GM08714 (cell line): ENCODE data around the gene S100A13.
"Not testable (repeated sequence)": the region's sequence is repeated elsewhere in the genome, so short reads cannot be mapped to it uniquely, and the experiment has no call there.

Experiments
- H3K4me3 ChIP-seq: fragments of 200-500 bp; sonication (Bioruptor generic); 2 replicates; pipeline ENCODE4 v1.5.1; 2014; ENCODE audit warnings: mild to moderate bottlenecking, low read length, inconsistent platforms
- ZNF274 ChIP-seq: IDR thresholded peaks from 2 replicates; pipeline ENCODE4 v1.6.1; 2012; ENCODE audit warnings: mild to moderate bottlenecking, low read depth, low read length

The S100A13 gene

DNA sequence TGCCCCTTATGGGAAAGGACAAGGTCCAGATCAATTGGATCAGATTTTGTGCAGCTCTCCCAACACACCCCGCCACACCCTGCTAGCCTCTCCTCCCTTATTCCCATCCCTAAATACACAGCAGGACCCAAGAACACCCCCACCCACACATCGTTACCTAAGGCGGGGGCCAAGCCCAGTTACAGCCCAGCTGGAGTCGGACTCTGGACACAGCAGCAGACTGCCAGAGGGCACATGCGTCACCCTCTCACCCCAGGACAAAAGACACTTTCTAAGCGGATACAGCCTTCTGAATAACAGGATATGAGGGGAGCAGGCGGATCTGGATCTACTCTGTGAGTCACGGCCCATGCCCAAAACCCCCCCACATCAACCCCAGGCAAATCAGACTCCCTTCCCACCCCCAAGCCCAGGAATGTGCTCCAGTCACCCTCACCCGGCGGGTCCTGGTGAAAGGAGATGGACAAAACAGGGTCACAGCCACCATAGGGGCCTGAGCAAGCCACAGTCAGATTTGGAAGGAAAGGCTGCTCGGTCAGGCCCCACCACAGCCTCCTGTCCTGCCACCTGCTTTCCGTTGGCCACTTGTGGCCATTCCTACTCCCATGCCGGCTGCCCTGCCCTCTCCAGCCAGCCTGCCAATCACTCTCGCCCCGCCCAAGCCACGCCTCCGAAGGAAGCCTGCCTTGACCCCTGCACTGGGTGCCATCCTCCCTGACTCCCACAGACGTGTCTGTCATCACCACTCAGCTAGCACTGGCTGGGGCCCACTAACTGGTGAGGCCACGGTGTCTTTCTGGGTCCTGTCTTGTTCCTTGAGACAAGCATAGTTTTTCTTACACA, 18.3 kb downstream of the S100A13 start:
- H3K4me3 ChIP-seq: no peak overlapping the region
- no peak for TF ChIP-seq ZNF274

DNA sequence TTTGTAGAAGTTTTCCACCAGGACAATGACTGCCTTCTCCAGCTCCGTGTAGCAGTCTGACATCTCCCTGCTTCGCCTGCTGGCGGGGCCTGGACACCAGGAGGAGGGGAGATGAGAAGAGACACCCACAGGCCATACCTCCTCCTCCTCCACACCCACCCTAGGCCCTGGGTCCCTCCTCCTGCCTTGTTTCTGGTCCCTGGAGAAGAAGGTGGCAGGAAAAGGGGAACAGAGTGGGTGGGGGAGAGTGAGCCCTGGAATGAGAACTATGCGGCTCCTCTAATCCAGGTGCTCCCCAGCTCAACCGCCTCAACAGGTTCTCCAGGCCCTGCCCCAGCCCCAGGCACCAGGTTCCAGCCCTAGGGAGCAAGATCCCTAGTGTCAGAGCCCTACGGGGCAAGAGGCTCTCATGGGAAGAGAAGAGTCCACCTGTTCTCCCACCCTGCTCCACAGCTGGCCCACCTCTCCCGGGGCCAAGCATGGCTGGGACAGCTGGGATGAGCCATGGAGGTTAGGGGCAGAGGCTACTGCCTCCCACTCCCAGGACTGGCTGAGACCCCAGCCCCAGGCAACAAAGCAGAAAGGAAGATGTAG, 19.1 kb downstream of the S100A13 start:
- H3K4me3 ChIP-seq: no peak overlapping the region
- TF ChIP-seq ZNF274: no peak

DNA sequence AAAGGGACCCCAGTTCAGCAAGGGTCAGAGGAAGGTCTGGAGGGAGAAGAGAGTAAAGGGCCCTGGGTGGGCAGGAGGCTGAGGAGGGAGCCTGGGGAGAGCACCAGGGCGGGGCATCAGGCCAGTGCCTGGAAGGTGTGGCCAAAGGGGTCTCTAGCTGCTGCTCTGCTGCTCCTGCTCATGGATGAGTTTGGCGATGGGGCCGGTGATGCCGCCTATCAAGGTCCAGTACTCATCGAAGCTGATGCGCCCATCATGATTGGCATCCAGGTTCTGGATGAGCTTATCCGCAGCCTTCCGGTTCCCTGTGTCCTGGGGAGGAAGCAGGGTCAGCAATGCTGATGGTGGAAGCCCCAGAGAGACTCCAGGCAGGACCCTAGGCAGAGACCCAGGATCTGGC, 19.9 kb downstream of the S100A13 start:
- no peak for TF ChIP-seq ZNF274
- no peak overlapping the region for H3K4me3 ChIP-seq

DNA sequence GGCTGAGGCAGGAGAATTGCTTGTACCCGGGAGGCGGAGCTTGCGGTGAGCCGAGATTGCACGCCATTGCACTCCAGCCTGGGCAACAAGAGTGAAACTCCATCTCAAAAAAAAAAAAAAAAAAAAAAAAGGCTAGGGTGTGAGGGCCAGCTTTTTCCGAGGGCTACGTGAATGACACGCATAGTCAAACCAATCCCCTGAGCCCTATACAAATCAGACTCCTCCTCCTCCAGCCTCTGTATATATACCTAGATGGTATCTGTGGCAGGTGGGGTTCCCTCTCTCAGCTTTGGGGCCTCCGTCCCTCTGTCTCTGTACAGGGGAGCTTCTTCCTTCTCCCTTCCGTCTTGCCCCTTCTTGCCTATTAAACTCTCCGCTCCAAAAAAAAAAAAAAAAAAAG, 21.1 kb downstream of the S100A13 start:
- TF ChIP-seq ZNF274: no peak
- H3K4me3 ChIP-seq: no peak overlapping the region

DNA sequence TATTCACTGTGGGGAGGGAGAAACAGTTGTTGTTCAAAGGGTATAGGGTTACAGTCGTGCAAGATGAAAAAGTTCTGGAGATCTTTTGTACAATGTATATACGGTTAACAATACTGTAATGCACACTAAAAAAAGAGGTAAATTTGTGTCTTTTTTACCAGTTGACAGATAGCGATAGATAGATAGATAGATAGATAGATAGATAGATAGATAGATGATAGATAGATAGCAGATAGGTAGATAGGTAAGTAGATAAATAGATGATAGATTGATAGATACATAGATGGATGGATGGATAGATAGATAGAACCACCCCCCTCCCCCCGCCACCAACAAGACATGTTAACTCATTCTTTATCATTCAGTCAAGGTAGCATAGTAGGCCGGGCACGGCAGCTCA, 24.6 kb downstream of the S100A13 start:
- TF ChIP-seq ZNF274: no peak
- no peak overlapping the region for H3K4me3 ChIP-seq

DNA sequence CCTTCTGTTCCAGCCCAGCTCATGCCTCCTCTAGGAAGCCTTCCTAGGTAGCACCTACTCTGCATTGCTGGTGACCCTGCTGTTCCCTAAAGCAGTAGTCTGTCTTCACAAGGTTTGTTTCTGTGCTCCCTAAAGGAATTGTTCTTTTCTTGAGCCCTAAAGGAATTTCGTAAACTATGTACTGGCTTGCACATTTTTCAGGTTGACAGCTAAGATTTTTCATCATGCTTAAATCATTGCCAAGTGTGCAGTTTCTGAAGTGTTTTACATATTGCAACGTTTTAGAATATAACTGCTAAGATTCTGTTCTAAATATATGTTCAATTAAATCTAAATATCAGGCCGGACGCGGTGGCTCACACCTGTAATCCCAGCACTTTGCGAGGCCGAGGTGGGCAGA, 27.5 kb downstream of the S100A13 start:
- no peak for TF ChIP-seq ZNF274

DNA sequence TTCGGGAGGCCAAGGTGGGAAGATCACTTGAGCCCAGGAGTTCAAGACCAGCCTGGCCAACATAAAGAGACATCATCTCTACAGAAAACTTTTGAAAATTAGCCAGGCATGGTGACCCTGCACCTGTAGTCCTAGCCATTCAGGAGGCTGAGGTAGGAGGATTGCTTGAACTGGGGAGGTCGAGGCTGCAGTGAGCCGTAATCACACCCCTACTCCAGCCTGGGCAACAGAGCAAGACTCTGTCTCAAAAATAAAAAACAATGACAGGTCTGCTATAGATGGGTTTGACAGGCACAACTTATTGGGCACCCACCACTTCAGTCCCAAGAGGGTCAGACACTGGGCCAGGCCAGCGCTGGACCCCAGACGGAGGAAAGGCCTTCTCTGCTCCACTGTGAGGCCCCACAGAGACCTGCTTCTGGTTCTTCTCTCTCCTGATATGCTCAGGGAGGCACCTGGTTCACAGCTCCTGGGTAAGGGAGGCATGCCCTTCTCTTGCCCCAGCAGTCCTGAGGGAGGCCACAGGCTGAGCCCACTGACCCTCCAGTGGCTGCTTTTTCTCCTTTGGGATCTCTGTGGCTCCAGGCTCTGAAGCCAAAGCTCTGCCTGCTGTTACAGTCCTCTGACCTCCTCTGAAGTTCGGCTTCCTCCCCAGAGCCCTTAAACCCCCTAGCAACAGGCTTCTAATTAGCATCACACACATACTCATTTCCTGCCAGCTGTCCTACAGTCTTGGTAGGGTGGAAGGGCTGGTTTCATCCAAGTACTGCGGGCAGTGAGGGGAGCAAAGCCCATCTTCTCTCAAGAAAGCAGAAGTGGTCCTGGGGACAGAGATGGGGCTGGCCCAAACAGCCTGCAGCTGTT, 28.8 kb downstream of the S100A13 start:
- H3K4me3 ChIP-seq: no peak overlapping the region; the same call in 1 of the 2 replicates
- TF ChIP-seq ZNF274: no peak

More for the DNA sequence above, 27.5 kb downstream of the S100A13 start:
- no peak overlapping the region for H3K4me3 ChIP-seq

DNA sequence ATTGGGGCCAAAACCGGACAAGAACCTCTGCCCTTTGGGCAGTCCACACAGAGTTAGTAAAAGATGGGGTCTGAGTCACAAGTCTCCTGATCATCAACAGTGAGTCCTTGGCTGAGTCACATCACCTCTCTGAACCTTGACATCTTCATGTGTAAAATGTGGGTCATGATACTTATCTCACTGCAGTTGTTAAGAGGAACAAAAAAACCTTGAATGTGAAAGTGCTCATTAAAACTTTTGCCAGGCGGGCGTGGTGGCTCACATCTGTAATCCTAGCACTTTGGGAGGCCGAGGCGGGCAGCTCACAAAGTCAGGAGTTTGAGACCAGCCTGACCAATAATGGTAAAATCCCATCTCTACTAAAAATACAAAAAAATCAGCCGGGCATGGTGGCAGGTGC, 30.1 kb downstream of the S100A13 start:
- TF ChIP-seq ZNF274: no peak
- no peak overlapping the region for H3K4me3 ChIP-seq

DNA sequence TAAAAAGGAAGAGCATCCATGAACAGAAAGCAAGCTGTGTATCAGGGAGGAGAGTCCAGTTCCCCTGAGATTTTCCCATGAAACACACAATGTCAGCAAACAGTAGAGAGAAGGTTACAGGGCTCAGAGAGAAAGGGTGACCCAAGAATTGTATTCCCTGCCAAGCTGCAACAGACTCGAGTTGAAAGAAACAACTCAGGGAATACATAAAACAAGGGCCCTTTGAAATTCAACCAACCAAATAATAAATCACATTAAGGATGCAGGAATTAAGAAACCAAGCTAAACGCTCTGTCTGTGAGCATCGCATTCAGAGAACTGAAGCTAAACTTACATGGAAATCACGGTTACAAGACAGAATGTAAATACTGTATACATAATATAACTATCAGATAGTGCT, 34.6 kb downstream of the S100A13 start:
- H3K4me3 ChIP-seq: no peak overlapping the region
- TF ChIP-seq ZNF274: no peak

DNA sequence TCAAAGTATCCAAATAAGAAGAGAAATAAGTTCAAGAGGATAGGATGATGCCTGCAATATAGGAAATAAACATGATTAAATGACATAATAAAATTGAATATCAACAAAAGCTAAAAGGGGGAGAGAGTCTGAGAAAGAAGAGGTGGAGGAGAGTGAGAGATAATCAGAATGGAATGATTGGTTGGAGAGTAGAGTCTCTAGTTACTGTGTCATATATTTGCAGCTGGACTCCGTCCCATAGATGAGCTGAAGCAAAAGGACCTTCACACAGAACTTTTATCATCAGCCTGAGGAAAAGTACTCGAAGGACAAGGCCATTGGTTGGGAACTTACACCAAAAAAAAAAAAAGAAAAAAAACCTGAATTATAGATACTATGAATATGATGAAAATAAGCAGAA, 38.8 kb downstream of the S100A13 start:
- TF ChIP-seq ZNF274: no peak
- no peak overlapping the region for H3K4me3 ChIP-seq

DNA sequence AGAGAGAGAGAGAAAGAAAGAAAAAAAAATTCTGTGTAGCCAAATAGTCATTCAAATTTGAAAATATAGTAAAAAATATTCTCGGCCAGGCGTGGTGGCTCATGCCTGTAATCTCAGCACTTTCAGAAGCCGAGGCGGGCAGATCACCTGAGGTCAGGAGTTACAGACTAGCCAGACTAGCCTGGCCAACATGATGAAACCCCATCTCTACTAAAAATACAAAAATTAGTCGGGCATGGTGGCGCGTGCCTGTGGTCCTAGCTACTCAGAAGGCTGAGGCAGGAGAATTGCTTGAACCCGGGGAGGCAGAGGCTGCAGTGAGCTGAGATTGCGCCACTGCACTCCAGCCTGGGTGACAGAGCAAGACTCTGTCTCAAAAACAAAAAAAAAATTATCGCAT, 39.3 kb downstream of the S100A13 start:
- not testable (repeated sequence) for H3K4me3 ChIP-seq

DNA sequence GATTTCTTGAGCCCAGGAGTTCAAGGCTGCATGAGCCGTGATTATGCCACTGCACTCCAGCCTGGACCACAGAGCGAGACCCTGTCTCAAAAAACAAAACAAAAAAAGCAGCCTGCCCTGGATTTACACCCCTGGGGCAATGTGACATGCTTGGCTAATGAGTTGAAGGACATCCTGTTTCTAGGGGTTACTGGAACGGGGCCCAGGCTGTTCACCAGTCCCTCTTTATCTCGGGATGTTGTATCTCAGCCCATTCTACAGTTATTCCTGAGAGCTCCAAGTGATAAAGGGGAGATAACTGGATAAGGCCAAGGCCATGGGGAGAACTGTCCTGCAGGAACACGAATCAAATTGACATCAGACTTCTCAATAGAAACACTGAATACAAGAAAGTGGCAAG, 40.0 kb downstream of the S100A13 start:
- TF ChIP-seq ZNF274: no peak
- H3K4me3 ChIP-seq: no peak overlapping the region

DNA sequence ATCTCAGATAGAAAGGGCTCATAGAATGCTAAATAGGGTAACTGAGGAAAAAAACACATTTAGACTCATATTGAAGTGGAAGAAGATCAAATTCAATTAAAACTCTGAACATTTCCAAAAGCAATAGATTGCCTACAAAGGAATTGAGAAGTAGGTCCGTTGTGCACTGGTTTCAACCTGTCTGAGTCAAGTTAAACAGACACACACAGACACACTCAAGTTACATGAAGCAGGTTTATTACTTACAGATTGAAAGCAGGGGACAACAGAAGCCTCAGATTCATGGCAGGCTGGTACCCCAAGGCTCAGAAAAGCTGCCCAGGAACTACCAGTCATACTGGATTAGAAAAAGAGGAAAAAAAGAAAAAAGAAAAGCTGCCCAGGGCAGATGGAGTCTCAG, 41.0 kb downstream of the S100A13 start:
- no peak for TF ChIP-seq ZNF274

DNA sequence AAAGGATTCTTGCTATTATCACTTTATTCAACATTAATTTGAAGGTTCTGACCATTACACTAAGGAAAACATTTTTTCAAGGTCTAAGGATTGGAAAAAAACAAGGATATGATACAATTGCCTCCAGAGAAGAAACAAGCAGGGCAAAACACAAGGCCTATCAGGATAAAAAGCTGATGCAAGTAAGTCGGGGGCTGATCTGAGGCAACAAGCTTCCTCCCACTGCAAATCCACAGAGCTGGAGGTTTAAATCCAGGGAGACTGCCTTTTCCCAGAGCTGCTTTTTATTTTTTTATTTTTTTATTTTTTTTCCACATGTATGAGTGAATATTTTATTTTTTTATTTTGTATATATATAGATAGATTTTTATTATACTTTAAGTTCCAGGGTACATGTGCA, 42.3 kb downstream of the S100A13 start:
- no peak for TF ChIP-seq ZNF274
- no peak overlapping the region for H3K4me3 ChIP-seq

More for the DNA sequence above, 41.0 kb downstream of the S100A13 start:
- H3K4me3 ChIP-seq: no peak overlapping the region

DNA sequence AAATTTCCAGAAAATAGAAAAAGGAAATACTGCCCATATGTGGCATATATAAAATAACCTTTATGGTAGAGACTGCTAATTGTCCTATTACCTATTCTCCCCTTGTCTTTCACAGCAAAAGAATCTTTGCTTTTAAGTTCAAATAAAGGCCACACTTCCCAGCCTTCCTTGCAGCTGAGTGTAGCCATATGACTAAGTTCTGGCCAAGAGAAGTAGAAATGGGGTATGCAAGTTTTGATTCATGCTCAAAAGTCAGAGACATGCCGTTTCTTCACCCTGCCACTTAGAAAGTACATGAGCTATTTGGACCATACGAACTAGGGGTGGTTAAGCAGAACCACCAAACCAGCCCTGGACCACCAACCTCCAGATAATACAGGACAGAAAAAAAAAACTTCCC, 43.3 kb downstream of the S100A13 start:
- no peak for TF ChIP-seq ZNF274
- H3K4me3 ChIP-seq: no peak overlapping the region

DNA sequence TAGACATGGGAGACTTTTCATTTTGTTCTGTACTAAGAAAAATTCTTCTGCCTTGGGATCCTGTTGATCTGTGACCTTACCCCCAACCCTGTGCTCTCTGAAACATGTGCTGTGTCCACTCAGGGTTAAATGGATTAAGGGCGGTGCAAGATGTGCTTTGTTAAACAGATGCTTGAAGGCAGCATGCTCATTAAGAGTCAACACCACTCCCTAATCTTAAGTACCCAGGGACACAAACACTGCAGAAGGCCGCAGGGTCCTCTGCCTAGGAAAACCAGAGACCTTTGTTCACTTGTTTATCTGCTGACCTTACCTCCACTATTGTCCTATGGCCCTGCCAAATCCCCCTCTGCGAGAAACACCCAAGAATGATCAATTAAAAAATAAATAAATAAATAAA, 43.8 kb downstream of the S100A13 start:
- H3K4me3 ChIP-seq: not testable (repeated sequence)

DNA sequence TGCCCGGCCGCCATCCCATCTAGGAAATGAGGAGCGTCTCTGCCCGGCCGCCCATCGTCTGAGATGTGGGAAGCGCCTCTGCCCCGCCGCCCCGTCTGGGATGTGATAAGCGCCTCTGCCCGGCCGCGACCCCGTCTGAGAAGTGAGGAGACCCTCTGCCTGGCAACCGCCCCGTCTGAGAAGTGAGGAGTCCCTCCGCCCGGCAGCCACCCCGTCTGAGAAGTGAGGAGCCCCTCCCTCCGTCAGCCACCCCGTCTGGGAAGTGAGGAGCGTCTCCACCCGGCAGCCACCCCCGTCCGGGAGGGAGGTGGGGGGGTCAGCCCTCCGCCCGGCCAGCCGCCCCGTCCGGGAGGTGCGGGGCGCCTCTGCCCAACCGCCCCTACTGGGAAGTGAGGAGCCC, 44.5 kb downstream of the S100A13 start:
- not testable (repeated sequence) for H3K4me3 ChIP-seq
